MM.1S (cell line): ENCODE measurements around the gene SIRPA.

Experiments used
- DNase-seq: peaks from one replicate; pipeline ENCODE4 v3.0.0-alpha.2; 2015
- H2AFZ ChIP-seq: fragments of 300-600 bp; sonication (generic); 2 replicates; pipeline ENCODE4 v1.6.0; 2016; ENCODE audit warnings: antibody characterized with exemption, low read length
- H3F3A ChIP-seq: fragments of 300-600 bp; sonication (generic); 2 replicates; pipeline ENCODE4 v1.6.1; 2016; ENCODE audit warnings: mild to moderate bottlenecking, antibody characterized with exemption, low read length, moderate library complexity, mixed read lengths; ENCODE audit not compliant: insufficient read depth
- H3K27ac ChIP-seq: fragments of 300-600 bp; sonication (generic); 2 replicates; pipeline ENCODE4 v1.5.1; 2016; ENCODE audit warnings: mild to moderate bottlenecking, low read length
- H3K27me3 ChIP-seq: fragments of 300-600 bp; sonication (generic); replicated peaks from 2 replicates; pipeline ENCODE4 v1.6.0; 2016; ENCODE audit warnings: low read length; ENCODE audit not compliant: insufficient read depth
- H3K36me3 ChIP-seq: fragments of 300-600 bp; sonication (generic); replicated peaks from 2 replicates; pipeline ENCODE4 v1.6.1; 2016; ENCODE audit warnings: mild to moderate bottlenecking, low read length, mixed read lengths; ENCODE audit not compliant: insufficient read depth
- H3K4me1 ChIP-seq: fragments of 300-600 bp; sonication (generic); 2 replicates; pipeline ENCODE4 v1.6.1; 2016; ENCODE audit warnings: low read length, mixed read lengths
- H3K4me2 ChIP-seq: fragments of 300-600 bp; sonication (generic); 2 replicates; pipeline ENCODE4 v1.6.0; 2016; ENCODE audit warnings: low read depth, low read length
- H3K4me3 ChIP-seq: fragments of 300-600 bp; sonication (generic); 2 replicates; pipeline ENCODE4 v1.5.1; 2016; ENCODE audit warnings: low read length, mixed read lengths
- H3K79me2 ChIP-seq: fragments of 300-600 bp; sonication (generic); 2 replicates; pipeline ENCODE4 v1.6.1; 2016; ENCODE audit warnings: mixed run types, low read length, mixed read lengths
- H3K9ac ChIP-seq: fragments of 300-600 bp; sonication (generic); 2 replicates; pipeline ENCODE4 v1.6.1; 2016; ENCODE audit warnings: low read length, mixed read lengths
- H3K9me2 ChIP-seq: fragments of 300-600 bp; sonication (generic); replicated peaks from 2 replicates; pipeline ENCODE4 v1.6.1; 2016; ENCODE audit warnings: mild to moderate bottlenecking, low read length, mixed read lengths; ENCODE audit not compliant: insufficient read depth
- H3K9me3 ChIP-seq: fragments of 300-600 bp; sonication (generic); replicated peaks from 2 replicates; pipeline ENCODE4 v1.6.1; 2016; ENCODE audit warnings: mild to moderate bottlenecking, low read length, mixed read lengths; ENCODE audit not compliant: insufficient read depth
- H4K20me1 ChIP-seq: fragments of 300-600 bp; sonication (generic); 2 replicates; pipeline ENCODE4 v1.6.1; 2016; ENCODE audit warnings: mild to moderate bottlenecking, low read length, moderate library complexity, mixed read lengths; ENCODE audit not compliant: insufficient read depth
- EZH2 ChIP-seq: fragments of 300-600 bp; sonication (generic); optimal IDR thresholded peaks from 2 replicates; pipeline ENCODE3; 2017; ENCODE audit warnings: low read depth, mild to moderate bottlenecking, antibody characterized with exemption, low read length, mixed read lengths
- EZH2phosphoT487 ChIP-seq: fragments of 300-600 bp; sonication (generic); IDR thresholded peaks from 2 replicates; pipeline ENCODE4 v1.6.1; 2018; ENCODE audit warnings: antibody characterized with exemption, low read length
- TF ChIP-seq, protein P1 (sequence below): fragments of 300-600 bp; sonication (generic); IDR thresholded peaks from 2 replicates; pipeline ENCODE4 v1.5.1; 2016; ENCODE audit warnings: antibody characterized with exemption, low read length, mixed read lengths

SIRPA gene

DNA sequence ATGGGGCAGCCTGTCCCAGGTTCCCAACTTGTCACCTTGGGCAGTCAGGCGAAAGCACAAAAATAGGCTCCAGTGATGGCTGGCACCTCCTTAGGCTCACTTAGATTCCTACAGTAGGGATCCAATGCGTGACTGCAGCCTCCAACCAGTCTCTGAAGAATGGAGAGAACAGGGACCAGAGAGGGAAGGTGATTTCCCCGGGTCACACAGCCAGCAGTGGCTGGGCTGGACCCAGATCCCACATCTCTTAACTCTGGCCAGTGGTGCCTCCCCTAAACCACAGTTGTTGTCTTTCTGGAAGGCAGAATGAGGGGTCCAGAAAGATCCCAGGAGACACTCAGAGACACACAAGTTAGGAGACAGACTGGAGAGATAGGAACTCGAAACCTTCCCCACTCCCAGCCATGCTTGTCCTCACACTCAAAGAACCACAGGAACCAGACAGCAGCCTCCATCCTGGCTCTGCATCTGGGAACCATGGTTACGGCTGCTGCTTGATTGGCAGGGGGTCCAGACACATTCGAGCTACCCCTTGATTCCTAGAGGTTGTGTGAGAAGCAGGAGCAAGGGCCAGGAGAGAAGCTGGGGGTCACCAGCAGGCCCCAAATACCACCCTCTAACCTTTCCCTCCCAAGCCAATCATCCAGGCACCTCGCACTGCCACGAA is 33.1 kb upstream of the SIRPA start:
- DNase-seq, result no peak
- TF ChIP-seq, protein P1, sequence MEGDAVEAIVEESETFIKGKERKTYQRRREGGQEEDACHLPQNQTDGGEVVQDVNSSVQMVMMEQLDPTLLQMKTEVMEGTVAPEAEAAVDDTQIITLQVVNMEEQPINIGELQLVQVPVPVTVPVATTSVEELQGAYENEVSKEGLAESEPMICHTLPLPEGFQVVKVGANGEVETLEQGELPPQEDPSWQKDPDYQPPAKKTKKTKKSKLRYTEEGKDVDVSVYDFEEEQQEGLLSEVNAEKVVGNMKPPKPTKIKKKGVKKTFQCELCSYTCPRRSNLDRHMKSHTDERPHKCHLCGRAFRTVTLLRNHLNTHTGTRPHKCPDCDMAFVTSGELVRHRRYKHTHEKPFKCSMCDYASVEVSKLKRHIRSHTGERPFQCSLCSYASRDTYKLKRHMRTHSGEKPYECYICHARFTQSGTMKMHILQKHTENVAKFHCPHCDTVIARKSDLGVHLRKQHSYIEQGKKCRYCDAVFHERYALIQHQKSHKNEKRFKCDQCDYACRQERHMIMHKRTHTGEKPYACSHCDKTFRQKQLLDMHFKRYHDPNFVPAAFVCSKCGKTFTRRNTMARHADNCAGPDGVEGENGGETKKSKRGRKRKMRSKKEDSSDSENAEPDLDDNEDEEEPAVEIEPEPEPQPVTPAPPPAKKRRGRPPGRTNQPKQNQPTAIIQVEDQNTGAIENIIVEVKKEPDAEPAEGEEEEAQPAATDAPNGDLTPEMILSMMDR, result no peak
- TF ChIP-seq EZH2phosphoT487, result no peak
- TF ChIP-seq EZH2, result no peak
- H3K27me3 ChIP-seq, result no peaks in the 10 kb centered on the region
- H2AFZ ChIP-seq, result no peak overlapping the region
- no peak overlapping the region for H3K4me2 ChIP-seq
- no peaks in the 10 kb centered on the region for H3K9me2 ChIP-seq
- no peaks in the 10 kb centered on the region for H3K36me3 ChIP-seq
- H3F3A ChIP-seq, result no peaks in the 10 kb centered on the region
- H4K20me1 ChIP-seq, result no peaks in the 10 kb centered on the region
- H3K27ac ChIP-seq, result no peak overlapping the region
- H3K79me2 ChIP-seq, result no peaks in the 10 kb centered on the region
- no peaks in the 10 kb centered on the region for H3K4me1 ChIP-seq
- H3K9ac ChIP-seq, result no peak overlapping the region
- H3K9me3 ChIP-seq, result no peaks in the 10 kb centered on the region
- H3K4me3 ChIP-seq, result no peak overlapping the region

DNA sequence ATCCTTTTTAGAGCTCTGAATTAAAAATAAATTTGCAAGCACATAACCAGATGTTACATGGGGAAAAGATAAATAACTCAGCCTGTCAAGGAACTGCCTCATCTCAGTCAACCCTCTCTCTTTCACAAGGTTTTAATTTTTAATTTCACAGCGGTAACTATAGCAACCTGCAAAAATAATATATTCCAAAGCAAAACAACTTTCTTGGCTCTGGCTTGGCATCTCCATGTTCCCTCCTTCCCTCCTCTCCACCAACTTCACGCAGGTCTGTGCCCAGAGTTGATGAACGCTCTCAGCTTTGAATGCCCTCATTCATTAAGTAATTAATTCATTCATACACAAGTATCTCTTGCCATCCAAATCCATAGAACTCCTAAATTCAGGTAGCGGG is 32.5 kb upstream of the SIRPA start:
- no peaks in the 10 kb centered on the region for H3K9me3 ChIP-seq
- H3F3A ChIP-seq, result no peaks in the 10 kb centered on the region
- H3K9ac ChIP-seq, result no peak overlapping the region
- H3K4me3 ChIP-seq, result no peak overlapping the region
- no peaks in the 10 kb centered on the region for H3K79me2 ChIP-seq
- no peaks in the 10 kb centered on the region for H3K4me1 ChIP-seq
- no peaks in the 10 kb centered on the region for H3K36me3 ChIP-seq
- no peaks in the 10 kb centered on the region for H3K27me3 ChIP-seq
- H3K9me2 ChIP-seq, result no peaks in the 10 kb centered on the region
- H4K20me1 ChIP-seq, result no peaks in the 10 kb centered on the region
- no peak overlapping the region for H3K4me2 ChIP-seq
- DNase-seq, result no peak
- H3K27ac ChIP-seq, result no peak overlapping the region
- H2AFZ ChIP-seq, result no peak overlapping the region
- TF ChIP-seq EZH2phosphoT487 (no peak), EZH2 (no peak)
- TF ChIP-seq, protein P1, result no peak

DNA sequence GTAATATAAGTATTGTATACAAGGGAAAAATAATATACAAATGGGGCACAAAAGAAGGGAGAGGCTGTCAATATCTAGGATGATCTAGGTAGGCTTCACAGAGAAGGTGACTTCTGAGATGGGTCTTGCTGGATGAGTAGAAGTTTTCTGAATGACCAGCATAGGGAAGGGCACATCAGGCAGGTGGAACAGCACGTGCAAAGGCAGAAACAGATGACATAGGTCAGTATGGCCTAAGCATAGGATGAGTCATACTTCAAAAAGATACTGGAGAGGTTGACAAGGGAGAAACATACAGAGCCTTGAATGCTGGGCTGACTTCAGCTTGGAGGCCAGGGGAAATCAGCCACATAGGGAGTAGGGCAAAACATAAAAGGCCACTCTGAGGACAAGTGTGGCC is 31.9 kb upstream of the SIRPA start:
- Histone ChIP-seq H3K4me1 (no peaks in the 10 kb centered on the region), H3K27ac (no peak overlapping the region), H3K9ac (no peak overlapping the region), H3K36me3 (no peaks in the 10 kb centered on the region), H3K9me3 (no peaks in the 10 kb centered on the region), H3K4me3 (no peak overlapping the region), H3K79me2 (no peaks in the 10 kb centered on the region), H2AFZ (no peak overlapping the region), H3K9me2 (no peaks in the 10 kb centered on the region), H4K20me1 (no peaks in the 10 kb centered on the region), H3F3A (no peaks in the 10 kb centered on the region), H3K4me2 (no peak overlapping the region), H3K27me3 (no peaks in the 10 kb centered on the region)
- TF ChIP-seq EZH2, result no peak
- TF ChIP-seq, protein P1, result no peak
- no peak for TF ChIP-seq EZH2phosphoT487
- DNase-seq, result no peak
